Chondrocyte (in vitro differentiated cells): ENCODE measurements around the gene FAM53B. TPM values are rescaled to one million over a fixed set of nuclear protein-coding genes. Genes with fewer than 3 reads are reported as not detected.

Experiments used
- DNase-seq: peaks from one replicate; pipeline ENCODE4 v3.0.0; 2021; ENCODE audit warnings: mixed read lengths, low spot score
- H3K27ac Mint-ChIP-seq: one replicate; pipeline ENCODE4 v1.8.0; 2021; ENCODE audit warnings: mild to moderate bottlenecking, moderate library complexity, mixed read lengths; ENCODE audit not compliant: unreplicated experiment
- H3K27me3 Mint-ChIP-seq: 2 replicates; pipeline ENCODE4 v1.8.0; 2021; ENCODE audit warnings: low read depth, mixed read lengths
- H3K36me3 Mint-ChIP-seq: 2 replicates; pipeline ENCODE4 v1.8.0; 2021; ENCODE audit warnings: low read depth, mixed read lengths
- H3K4me1 Mint-ChIP-seq: 2 replicates; pipeline ENCODE4 v1.8.0; 2021; ENCODE audit warnings: low read depth, mild to moderate bottlenecking, mixed read lengths
- H3K4me3 Mint-ChIP-seq: one replicate; pipeline ENCODE4 v1.8.0; 2021; ENCODE audit warnings: mild to moderate bottlenecking, moderate library complexity, mixed read lengths; ENCODE audit not compliant: unreplicated experiment
- H3K9me3 Mint-ChIP-seq: 2 replicates; pipeline ENCODE4 v1.8.0; 2021; ENCODE audit warnings: low read depth, mixed read lengths
- total RNA-seq: library from RNA; stranded (reverse); gene quantifications from 3 replicates; pipeline ENCODE4 v1.2.1, GENCODE V29; 2021
- TF ChIP-seq, protein P1 (sequence below): fragments of 200-600 bp; sonication (generic); IDR thresholded peaks from 2 replicates; pipeline ENCODE4 v1.5.0; 2021; ENCODE audit warnings: antibody characterized with exemption, mild to moderate bottlenecking, moderate library complexity

FAM53B gene
- total RNA-seq, 1 donor from 2014 or later = 16.1 TPM

DNA sequence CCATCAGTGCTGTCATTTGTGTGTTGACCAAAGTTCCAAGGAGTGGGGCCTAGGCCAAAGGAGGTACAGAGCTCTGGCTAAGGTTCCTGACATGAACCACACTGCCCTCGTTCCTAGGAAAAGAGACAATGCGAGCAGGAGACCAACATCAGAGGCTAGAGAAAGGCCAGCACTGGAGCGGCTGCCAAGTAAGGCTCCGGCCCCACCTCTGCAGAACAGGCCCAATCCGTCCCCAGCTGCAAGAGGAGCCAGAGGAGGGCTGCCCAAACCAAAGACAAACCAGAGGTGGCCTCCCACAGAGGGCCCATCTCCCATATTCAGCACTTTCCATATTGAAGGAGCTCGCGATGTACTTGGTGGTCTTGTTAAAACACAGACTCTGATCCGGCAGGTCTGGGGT lies 81.0 kb downstream of the FAM53B start:
- Mint-ChIP-seq H3K27ac (no peak overlapping the region), H3K4me3 (no peak overlapping the region), H3K27me3 (no peaks in the 10 kb centered on the region), H3K4me1 (peaks cover 9% of the 10 kb centered on the region), H3K36me3 (no peaks in the 10 kb centered on the region), H3K9me3 (no peaks in the 10 kb centered on the region)
- TF ChIP-seq, protein P1, sequence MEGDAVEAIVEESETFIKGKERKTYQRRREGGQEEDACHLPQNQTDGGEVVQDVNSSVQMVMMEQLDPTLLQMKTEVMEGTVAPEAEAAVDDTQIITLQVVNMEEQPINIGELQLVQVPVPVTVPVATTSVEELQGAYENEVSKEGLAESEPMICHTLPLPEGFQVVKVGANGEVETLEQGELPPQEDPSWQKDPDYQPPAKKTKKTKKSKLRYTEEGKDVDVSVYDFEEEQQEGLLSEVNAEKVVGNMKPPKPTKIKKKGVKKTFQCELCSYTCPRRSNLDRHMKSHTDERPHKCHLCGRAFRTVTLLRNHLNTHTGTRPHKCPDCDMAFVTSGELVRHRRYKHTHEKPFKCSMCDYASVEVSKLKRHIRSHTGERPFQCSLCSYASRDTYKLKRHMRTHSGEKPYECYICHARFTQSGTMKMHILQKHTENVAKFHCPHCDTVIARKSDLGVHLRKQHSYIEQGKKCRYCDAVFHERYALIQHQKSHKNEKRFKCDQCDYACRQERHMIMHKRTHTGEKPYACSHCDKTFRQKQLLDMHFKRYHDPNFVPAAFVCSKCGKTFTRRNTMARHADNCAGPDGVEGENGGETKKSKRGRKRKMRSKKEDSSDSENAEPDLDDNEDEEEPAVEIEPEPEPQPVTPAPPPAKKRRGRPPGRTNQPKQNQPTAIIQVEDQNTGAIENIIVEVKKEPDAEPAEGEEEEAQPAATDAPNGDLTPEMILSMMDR = no peak
- no peak for DNase-seq

DNA sequence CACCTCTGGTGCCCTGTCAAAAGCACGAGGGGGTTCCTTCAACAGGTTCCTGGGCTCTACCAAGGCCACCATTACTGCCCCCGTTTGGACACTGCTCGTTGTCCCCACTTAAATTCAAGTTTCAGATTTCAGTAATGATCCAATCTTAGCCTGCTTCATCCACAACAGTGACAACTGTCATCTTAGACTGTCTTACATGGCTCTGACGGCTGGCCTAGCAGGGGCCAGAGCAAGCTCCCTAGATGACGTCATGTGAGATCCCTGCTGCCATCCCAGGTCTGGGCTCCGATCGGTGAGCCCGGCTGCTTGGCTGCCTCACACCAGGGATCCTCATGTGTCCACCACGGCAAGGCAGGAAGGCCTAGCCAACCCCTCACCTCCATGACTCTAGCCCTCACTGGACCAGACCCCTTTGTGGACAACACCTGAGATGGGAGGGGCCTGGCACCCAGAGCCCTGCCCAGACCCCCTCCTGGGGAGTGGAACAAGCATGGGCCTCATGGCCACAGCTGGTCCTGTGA lies 82.5 kb downstream of the FAM53B start:
- Mint-ChIP-seq H3K27ac (no peak overlapping the region), H3K36me3 (no peaks in the 10 kb centered on the region), H3K9me3 (no peaks in the 10 kb centered on the region), H3K4me1 (peaks cover 6% of the 10 kb centered on the region), H3K27me3 (no peaks in the 10 kb centered on the region), H3K4me3 (no peak overlapping the region)
- DNase-seq = no peak
- TF ChIP-seq, protein P1 = no peak

- H3K36me3 Mint-ChIP-seq = no peaks in the 10 kb centered on the region
- no peaks in the 10 kb centered on the region for H3K27me3 Mint-ChIP-seq
- H3K4me1 Mint-ChIP-seq = peaks cover 6% of the 10 kb centered on the region
- no peak overlapping the region for H3K27ac Mint-ChIP-seq
- H3K9me3 Mint-ChIP-seq = no peaks in the 10 kb centered on the region
- H3K4me3 Mint-ChIP-seq = no peak overlapping the region
- TF ChIP-seq, protein P1 = no peak
- DNase-seq = no peak
Observed at GRCh38 chr10:124660404-124661125, 83.6 kb downstream of the FAM53B start.

DNA sequence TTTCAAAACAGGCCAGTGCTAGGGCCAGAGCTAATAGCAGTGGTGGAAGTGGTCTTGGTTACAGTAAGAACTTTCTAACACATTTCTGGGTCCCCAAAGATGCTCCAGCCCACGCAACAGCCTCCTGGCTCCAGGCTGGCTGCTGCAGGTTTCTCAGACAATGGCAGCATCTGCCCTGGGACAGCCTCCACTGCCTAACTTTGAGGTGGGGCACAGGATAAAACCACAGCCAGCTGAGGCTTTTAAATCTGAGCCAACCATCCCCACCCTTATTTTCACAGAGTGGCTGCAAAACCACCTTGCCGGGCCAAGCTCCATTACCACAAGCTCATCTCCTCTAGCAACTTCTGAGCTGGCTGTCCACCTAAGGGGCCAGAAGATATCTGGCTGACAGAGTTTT lies 84.8 kb downstream of the FAM53B start:
- Mint-ChIP-seq H3K4me3 (no peak overlapping the region), H3K27me3 (no peaks in the 10 kb centered on the region), H3K4me1 (peaks cover 6% of the 10 kb centered on the region), H3K9me3 (no peaks in the 10 kb centered on the region), H3K36me3 (no peaks in the 10 kb centered on the region), H3K27ac (no peak overlapping the region)
- no peak for DNase-seq
- TF ChIP-seq, protein P1 = no peak

DNA sequence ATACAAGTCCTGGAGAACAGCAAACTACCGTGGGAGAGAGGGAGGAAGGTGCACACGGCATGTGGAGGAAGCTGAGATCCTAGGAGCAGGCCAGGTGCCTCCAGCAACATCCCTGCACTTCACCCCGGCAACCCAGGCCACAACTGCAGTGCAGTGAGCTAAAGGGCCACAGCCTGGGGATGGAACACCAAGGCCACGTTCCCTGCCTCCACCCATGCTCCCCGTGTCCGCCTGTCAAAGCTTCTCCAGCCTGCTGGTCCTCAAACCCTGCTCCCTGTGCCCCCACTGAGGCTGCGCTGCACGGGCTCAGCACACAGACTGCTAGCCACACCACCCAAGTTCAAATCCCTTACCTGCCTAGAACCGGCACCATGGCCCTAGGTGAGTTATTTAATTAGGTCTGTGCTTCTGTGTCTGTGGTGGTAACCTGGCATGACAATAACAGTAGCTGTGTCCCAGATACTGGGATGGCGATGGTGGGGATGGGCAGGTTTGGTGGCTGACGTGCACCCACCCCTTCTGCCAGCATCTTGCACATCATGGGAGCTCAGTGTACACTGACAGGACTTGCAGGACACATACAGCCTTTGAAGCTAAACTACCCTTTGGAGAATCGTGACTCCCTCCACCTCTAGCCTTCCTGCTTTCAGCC lies 85.5 kb downstream of the FAM53B start:
- H3K27me3 Mint-ChIP-seq = no peaks in the 10 kb centered on the region
- no peak overlapping the region for H3K27ac Mint-ChIP-seq
- no peaks in the 10 kb centered on the region for H3K36me3 Mint-ChIP-seq

More for the DNA sequence above, 85.5 kb downstream of the FAM53B start:
- Mint-ChIP-seq H3K4me3 (no peak overlapping the region), H3K4me1 (peaks cover 6% of the 10 kb centered on the region), H3K9me3 (no peaks in the 10 kb centered on the region)
- TF ChIP-seq, protein P1 = no peak
- no peak for DNase-seq
